Testis (tissue), 3 donors: ENCODE measurements around the gene CD80. TPM values are rescaled to one million over a fixed set of nuclear protein-coding genes. Genes with fewer than 3 reads are reported as not detected.
A peak's percentile ranks its signal among the peaks of the same experiment; 100 is the strongest.

Experiments
- DNase-seq: peaks from one replicate; pipeline ENCODE4 v3.0.0-alpha.2; 2019
- H3K27ac ChIP-seq, 2 donors: fragments of 200-600 bp; sonication (generic); one replicate each; pipeline ENCODE4 v1.5.1; 2019
- H3K27me3 ChIP-seq: fragments of 200-600 bp; sonication (generic); one replicate; pipeline ENCODE4 v1.5.1; 2019
- H3K36me3 ChIP-seq: fragments of 200-600 bp; sonication (generic); one replicate; pipeline ENCODE4 v1.5.1; 2017; ENCODE audit warnings: low read depth; ENCODE audit errors: missing control alignments
- H3K4me1 ChIP-seq: fragments of 200-600 bp; sonication (generic); one replicate; pipeline ENCODE4 v1.5.1; 2019
- H3K4me3 ChIP-seq, 2 donors: fragments of 200-600 bp; sonication (generic); one replicate each; pipeline ENCODE4 v1.5.1; 2017 to 2019
- H3K9me3 ChIP-seq: fragments of 200-600 bp; sonication (generic); one replicate; pipeline ENCODE4 v1.5.1; 2017
- POLR2A ChIP-seq: fragments of 450-650 bp; IDR thresholded peaks from one replicate; pipeline ENCODE4 v1.6.1; 2017; ENCODE audit warnings: antibody characterized with exemption, mild to moderate bottlenecking, moderate library complexity
- WGBS, 2 donors: methylation state at CpG; one replicate each; pipeline ENCODE4 v1.1.5; 2018; 5-methylcytosine and 5-hydroxymethylcytosine counted together
- intact Hi-C: fragments of 100-400 bp; cut with DNase I; formaldehyde crosslinking; loops from one replicate; pipeline ENCODE4 v1.15.1; 2023; ENCODE audit warnings: low total_unique reads
- polyA plus RNA-seq: library from polyadenylated mRNA; stranded (reverse); fragments of 350-450 nt; fragmentation: Illumina TruSeq; extraction: RNeasy Lipid Tissue Mini Kit (QIAGEN cat#74804); gene quantifications from one replicate; pipeline ENCODE4 v1.2.3, GENCODE V29; 2014; ENCODE audit warnings: low read depth, low replicate concordance; ENCODE audit not compliant: insufficient read depth
- total RNA-seq, 2 donors: library from RNA; depleted of rRNA; stranded (reverse); fragments of >200 nt; gene quantifications; one replicate each; pipeline ENCODE4 v1.2.3, GENCODE V29; 2016
- TF ChIP-seq, protein P1 (sequence below), 3 experiments: fragments of 450-650 bp in 2 of 3; fragments of 200-600 bp in 1 of 3; sonication (generic) in 1 of 3; IDR thresholded peaks; one replicate each; pipeline ENCODE4 v1.5.1; 2016 to 2019; ENCODE audit warnings: antibody characterized with exemption in 3 of 3, mild to moderate bottlenecking in 2 of 3, moderate library complexity in 1 of 3

The CD80 gene
- total and polyA plus RNA-seq, 3 donors from 2014 or later, result 0.42 to 2.0 (median 0.74) TPM

DNA sequence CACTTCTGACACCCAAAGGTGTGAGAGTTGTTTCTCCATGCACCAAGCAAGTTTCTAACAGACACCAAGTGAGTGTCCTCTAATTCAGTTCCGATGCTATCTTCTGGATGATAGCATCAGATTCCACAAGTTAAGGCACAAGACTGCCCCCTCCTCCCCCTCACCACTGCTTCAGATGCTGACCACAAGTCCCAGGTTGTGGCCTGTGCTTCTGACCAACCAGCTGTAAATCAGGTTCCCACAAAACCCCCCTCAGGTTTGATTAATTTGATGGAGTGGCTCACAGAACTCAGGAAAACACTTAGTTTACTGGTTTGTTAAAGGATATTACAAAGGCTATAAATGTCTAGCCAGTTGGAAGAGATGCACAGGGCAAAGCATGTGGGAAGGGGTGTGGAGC lies 31.3 kb upstream of the CD80 start:
- H3K4me3 ChIP-seq, result no peak overlapping the region
- intact Hi-C loops, result no loop called here
- no peak overlapping the region for H3K27ac ChIP-seq
- 94 to 100% methylated on average over 1 of the region's 1 CpG for WGBS, 2 donors
- TF ChIP-seq, protein P1, sequence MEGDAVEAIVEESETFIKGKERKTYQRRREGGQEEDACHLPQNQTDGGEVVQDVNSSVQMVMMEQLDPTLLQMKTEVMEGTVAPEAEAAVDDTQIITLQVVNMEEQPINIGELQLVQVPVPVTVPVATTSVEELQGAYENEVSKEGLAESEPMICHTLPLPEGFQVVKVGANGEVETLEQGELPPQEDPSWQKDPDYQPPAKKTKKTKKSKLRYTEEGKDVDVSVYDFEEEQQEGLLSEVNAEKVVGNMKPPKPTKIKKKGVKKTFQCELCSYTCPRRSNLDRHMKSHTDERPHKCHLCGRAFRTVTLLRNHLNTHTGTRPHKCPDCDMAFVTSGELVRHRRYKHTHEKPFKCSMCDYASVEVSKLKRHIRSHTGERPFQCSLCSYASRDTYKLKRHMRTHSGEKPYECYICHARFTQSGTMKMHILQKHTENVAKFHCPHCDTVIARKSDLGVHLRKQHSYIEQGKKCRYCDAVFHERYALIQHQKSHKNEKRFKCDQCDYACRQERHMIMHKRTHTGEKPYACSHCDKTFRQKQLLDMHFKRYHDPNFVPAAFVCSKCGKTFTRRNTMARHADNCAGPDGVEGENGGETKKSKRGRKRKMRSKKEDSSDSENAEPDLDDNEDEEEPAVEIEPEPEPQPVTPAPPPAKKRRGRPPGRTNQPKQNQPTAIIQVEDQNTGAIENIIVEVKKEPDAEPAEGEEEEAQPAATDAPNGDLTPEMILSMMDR (IDR thresholded peaks at IDR 0.05), result no peak
- no peak for TF ChIP-seq POLR2A
- H3K4me1 ChIP-seq, result no peaks in the 10 kb centered on the region
- no peak for DNase-seq
- no peaks in the 10 kb centered on the region for H3K9me3 ChIP-seq
- no peaks in the 10 kb centered on the region for H3K36me3 ChIP-seq
- H3K27me3 ChIP-seq, result no peaks in the 10 kb centered on the region

DNA sequence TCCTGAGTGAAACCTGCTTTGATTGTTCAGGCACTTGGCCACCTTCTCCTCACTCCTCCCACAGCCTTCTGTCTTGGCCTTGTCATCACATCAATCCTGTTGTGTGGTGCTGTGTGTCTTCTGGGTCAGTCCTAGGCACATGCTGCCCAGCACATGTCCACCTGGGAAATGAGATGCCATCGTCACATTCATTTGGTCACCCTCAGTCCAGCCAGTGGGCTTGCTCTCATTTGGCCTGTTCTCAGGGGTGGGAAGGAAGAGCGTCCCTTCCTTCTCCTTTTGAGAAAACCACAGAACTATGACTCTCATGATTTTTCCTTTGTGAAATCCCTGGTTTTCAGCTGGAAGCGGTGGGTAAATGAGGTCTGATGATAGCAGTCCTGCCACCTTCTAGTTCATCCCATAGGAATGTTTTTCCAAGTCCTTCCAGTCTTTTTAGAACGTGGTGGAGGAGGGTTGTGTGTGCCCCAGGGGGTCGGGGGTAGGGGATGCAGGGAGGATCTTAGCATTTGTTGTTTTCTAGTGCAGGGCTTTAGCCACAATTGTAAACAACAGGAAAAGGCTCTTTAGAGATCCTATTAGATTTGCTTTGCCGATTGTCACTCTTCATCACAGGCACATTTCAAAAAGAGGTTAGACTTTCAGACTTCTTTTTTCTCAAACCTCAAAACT lies 29.8 kb upstream of the CD80 start:
- WGBS, 2 donors, result 74 to 82% methylated on average over 6 of the region's 6 CpGs
- Histone ChIP-seq H3K27ac (no peak overlapping the region), H3K4me1 (no peaks in the 10 kb centered on the region), H3K4me3 (no peak overlapping the region), H3K36me3 (no peaks in the 10 kb centered on the region), H3K27me3 (no peaks in the 10 kb centered on the region), H3K9me3 (no peaks in the 10 kb centered on the region)
- no peak for DNase-seq
- TF ChIP-seq POLR2A, result no peak
- TF ChIP-seq, protein P1 (IDR thresholded peaks at IDR 0.05), result no peak
- intact Hi-C loops, result no loop called here

DNA sequence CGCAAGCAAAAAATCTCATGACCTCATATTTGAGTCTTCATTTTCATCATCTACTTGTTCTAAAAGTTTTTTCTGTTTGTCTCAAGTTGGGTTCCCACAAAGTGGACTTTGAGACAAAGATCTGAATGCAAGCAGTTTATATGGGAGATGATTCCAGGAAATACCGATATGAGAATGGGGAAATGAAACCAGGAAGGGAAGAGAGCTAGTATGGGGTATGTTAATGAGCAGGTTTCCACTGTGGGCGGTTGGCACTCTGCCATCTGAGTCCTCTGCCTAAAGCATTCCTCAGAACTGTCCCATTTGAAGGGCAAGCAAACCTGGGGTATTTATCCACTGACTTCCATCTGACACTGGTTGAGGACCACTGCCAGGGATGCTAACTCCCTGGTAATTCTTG lies 28.7 kb upstream of the CD80 start:
- no peaks in the 10 kb centered on the region for H3K36me3 ChIP-seq
- no peak overlapping the region for H3K4me3 ChIP-seq
- peak overlapping the region in 1 of 2 donors; percentile 68 for H3K27ac ChIP-seq
- H3K4me1 ChIP-seq, result no peaks in the 10 kb centered on the region
- H3K9me3 ChIP-seq, result no peaks in the 10 kb centered on the region
- DNase-seq, result peak; percentile 43
- TF ChIP-seq, protein P1 (IDR thresholded peaks at IDR 0.05), result no peak
- TF ChIP-seq POLR2A, result no peak
- 42 to 49% methylated on average over 3 of the region's 3 CpGs for WGBS, 2 donors
- intact Hi-C loops, result no loop called here
- no peaks in the 10 kb centered on the region for H3K27me3 ChIP-seq

DNA sequence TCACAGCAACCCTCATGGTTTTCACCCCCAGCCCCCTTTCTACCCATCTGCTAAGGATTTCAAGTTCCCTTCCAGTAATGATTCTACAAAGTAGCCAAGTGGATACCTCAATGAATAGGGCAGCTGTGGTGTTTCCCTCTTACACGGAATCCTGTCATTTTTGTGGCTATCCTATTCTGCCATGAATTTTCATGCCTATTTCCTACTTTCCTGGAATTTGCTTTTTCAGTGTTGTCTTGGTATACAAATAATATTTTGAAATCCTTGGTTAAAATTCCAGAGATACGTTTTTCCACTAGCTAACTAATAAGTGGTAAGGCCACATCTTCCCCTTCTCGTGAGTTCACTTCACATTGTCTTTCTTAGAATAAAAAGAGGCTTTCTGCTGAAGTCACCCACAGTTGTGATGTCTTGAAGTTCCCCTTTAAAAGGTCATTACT lies 27.3 kb upstream of the CD80 start:
- WGBS, 2 donors, result 72% methylated on average over 3 of the region's 3 CpGs
- DNase-seq, result no peak
- intact Hi-C loops, result no loop called here
- H3K36me3 ChIP-seq, result no peaks in the 10 kb centered on the region
- H3K4me3 ChIP-seq, result no peak overlapping the region
- no peak for TF ChIP-seq POLR2A
- TF ChIP-seq, protein P1 (IDR thresholded peaks at IDR 0.05), result no peak
- H3K4me1 ChIP-seq, result no peaks in the 10 kb centered on the region
- no peaks in the 10 kb centered on the region for H3K27me3 ChIP-seq
- H3K9me3 ChIP-seq, result no peaks in the 10 kb centered on the region
- peak overlapping the region in 1 of 2 donors; percentile 68 for H3K27ac ChIP-seq
